GM10847 (cell line): ENCODE results near the gene ZNF544.

ENCODE experiments used
- POLR2A ChIP-seq: IDR thresholded peaks from 2 replicates; pipeline ENCODE4 v1.6.1; 2011; ENCODE audit not compliant: insufficient read length; ENCODE audit errors: extremely low read depth

ZNF544 gene

GRCh38 chr19:58218899-58219298 lies 9.8 kb upstream of the ZNF544 start:
- TF ChIP-seq POLR2A = no peak

- no peak for TF ChIP-seq POLR2A
Measured at GRCh38 chr19:58227964-58228584, 640 bp upstream of the ZNF544 start.

- no peak for TF ChIP-seq POLR2A
Measured at GRCh38 chr19:58229255-58229639, 533 bp downstream of the ZNF544 start.

- TF ChIP-seq POLR2A = no peak
Measured at GRCh38 chr19:58237324-58237723, 8.6 kb downstream of the ZNF544 start.

GRCh38 chr19:58243351-58243750 lies 14.6 kb downstream of the ZNF544 start:
- TF ChIP-seq POLR2A = no peak

GRCh38 chr19:58248886-58249285 lies 20.2 kb downstream of the ZNF544 start:
- TF ChIP-seq POLR2A = no peak

GRCh38 chr19:58252102-58252685 lies 23.5 kb downstream of the ZNF544 start:
- TF ChIP-seq POLR2A = no peak

GRCh38 chr19:58261600-58261967 lies 32.9 kb downstream of the ZNF544 start:
- TF ChIP-seq POLR2A = no peak

GRCh38 chr19:58261968-58262921 lies 33.5 kb downstream of the ZNF544 start:
- TF ChIP-seq POLR2A = no peak

- no peak for TF ChIP-seq POLR2A
Measured at GRCh38 chr19:58262922-58263296, 34.2 kb downstream of the ZNF544 start.

GRCh38 chr19:58265100-58265499 lies 36.4 kb downstream of the ZNF544 start:
- TF ChIP-seq POLR2A = no peak

GRCh38 chr19:58268344-58268743 lies 39.6 kb downstream of the ZNF544 start:
- no peak for TF ChIP-seq POLR2A

- no peak for TF ChIP-seq POLR2A
Measured at GRCh38 chr19:58274771-58275201, 46.1 kb downstream of the ZNF544 start.

- no peak for TF ChIP-seq POLR2A
Measured at GRCh38 chr19:58275564-58275963, 46.9 kb downstream of the ZNF544 start.

- TF ChIP-seq POLR2A = no peak
Measured at GRCh38 chr19:58277197-58277596, 48.5 kb downstream of the ZNF544 start.

- no peak for TF ChIP-seq POLR2A
Measured at GRCh38 chr19:58277748-58278540, 49.2 kb downstream of the ZNF544 start.

- peak; percentile 78 for TF ChIP-seq POLR2A
Measured at GRCh38 chr19:58278541-58279041, 49.9 kb downstream of the ZNF544 start, which contains the start of gene ZNF8. Gene ZNF8 (plus strand): TSS chr19:58278955. CDS start chr19:58279082, 127 bp downstream.
